Spinal cord (tissue), 10 donors: ENCODE data around the gene NLRC5. TPM values are rescaled to one million over a fixed set of nuclear protein-coding genes. Genes with fewer than 3 reads are reported as not detected.
A peak's percentile ranks its signal among the peaks of the same experiment; 100 is the strongest.

Experiments
- DNase-seq, 6 donors: peaks; one replicate each; pipeline versions ENCODE4 v3.0.0 to v3.0.0-alpha.2; 2013 to 2015; ENCODE audit warnings: low spot score in 6 of 6, low read depth in 4 of 6
- H3K27ac ChIP-seq: one replicate; pipeline ENCODE4 v1.5.1; 2013; ENCODE audit warnings: low read depth, low read length, control low read depth
- H3K27me3 ChIP-seq: one replicate; pipeline ENCODE4 v1.6.1; 2013; ENCODE audit warnings: low read length; ENCODE audit not compliant: control insufficient read depth, insufficient read depth
- H3K36me3 ChIP-seq: one replicate; pipeline ENCODE4 v1.6.1; 2013; ENCODE audit warnings: low read length; ENCODE audit not compliant: control insufficient read depth, insufficient read depth
- H3K4me1 ChIP-seq: one replicate; pipeline ENCODE4 v1.6.1; 2013; ENCODE audit warnings: low read length; ENCODE audit not compliant: control insufficient read depth, insufficient read depth
- H3K4me3 ChIP-seq: one replicate; pipeline ENCODE4 v1.5.1; 2013; ENCODE audit warnings: low read depth, low read length, control low read depth
- H3K9me3 ChIP-seq: one replicate; pipeline ENCODE4 v1.6.1; 2013; ENCODE audit warnings: low read length; ENCODE audit not compliant: control insufficient read depth, insufficient read depth
- WGBS: methylation state at CpG from one replicate; pipeline ENCODE4 v1.1.5; 2013; ENCODE audit warnings: missing lambda C conversion rate; ENCODE audit not compliant: insufficient coverage; 5-methylcytosine and 5-hydroxymethylcytosine counted together
- polyA plus RNA-seq, 2 donors: library from polyadenylated mRNA; unstranded; fragments of 120-200 nt; gene quantifications; one replicate each; pipeline ENCODE4 v1.2.1, GENCODE V29; 2013; ENCODE audit not compliant: insufficient read length in 2 of 2
- total RNA-seq, 2 donors: library from RNA; depleted of rRNA in 1 of 2; stranded (reverse); fragments of 120-200 nt in 1 of 2; fragments of >200 nt in 1 of 2; gene quantifications; one replicate each; pipeline versions ENCODE4 v1.2.3 to v1.2.4, GENCODE V29; 2013 to 2014
- donor health status: healthy.

Gene NLRC5
- total and polyA plus RNA-seq, 4 donors: 2.5 to 5.7 (median 4.8) TPM

DNA sequence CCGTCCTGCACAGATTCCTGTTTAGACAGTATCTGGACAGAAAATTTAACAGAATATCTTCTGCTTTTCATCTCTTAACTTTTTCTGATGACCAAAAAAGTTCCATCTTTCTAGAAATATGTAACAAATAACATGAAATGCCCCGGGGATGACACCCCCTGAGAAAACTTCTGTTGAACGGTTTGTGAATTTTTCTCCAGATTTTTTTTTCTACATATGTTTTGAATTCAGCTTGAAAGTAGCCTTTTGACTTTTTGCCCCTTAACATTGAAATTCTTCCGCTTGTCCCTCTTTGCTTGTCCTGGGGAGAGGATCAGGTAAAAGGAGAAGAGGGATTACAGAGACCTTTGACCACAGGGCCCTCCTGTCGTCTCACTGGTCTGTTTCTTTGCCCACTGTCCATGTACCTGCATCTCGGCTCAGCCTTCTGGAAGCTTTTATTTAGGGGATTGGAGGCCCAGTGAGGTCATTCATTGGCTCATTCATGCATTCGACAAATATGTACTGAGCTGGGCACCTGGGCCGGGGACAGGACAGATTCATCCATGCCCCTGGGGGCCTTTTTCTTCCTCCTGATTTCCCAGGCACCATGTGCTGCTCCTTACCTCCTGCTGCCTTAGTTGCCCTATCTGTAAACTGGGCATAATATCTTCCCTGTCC lies 83.4 kb downstream of the NLRC5 start:
- H3K27ac ChIP-seq: peak overlapping the region; percentile 33
- H3K4me1 ChIP-seq: no peaks in the 10 kb centered on the region
- 74% methylated on average over 6 of the region's 8 CpGs for WGBS
- no peaks in the 10 kb centered on the region for H3K27me3 ChIP-seq
- H3K9me3 ChIP-seq: no peaks in the 10 kb centered on the region
- no peaks in the 10 kb centered on the region for H3K36me3 ChIP-seq
- DNase-seq: no peak
- H3K4me3 ChIP-seq: no peak overlapping the region

DNA sequence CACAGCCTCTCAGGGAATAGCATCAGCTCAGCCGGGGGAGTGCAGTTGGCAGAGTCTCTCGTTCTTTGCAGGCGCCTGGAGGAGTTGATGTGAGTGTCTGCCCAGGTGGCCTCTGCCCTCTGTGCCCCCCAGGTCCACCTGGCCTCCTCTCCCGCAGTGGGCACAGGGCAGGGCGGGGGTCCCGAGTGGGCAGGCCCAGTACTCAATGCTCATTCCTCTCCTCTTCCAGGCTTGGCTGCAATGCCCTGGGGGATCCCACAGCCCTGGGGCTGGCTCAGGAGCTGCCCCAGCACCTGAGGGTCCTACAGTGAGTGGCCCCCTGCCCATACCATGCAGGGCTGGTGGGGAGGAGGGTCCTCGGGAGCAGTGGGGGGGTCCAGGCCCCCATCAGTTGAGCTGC lies 88.4 kb downstream of the NLRC5 start:
- H3K9me3 ChIP-seq: no peaks in the 10 kb centered on the region
- no peaks in the 10 kb centered on the region for H3K36me3 ChIP-seq
- no peak overlapping the region for H3K4me3 ChIP-seq

DNA sequence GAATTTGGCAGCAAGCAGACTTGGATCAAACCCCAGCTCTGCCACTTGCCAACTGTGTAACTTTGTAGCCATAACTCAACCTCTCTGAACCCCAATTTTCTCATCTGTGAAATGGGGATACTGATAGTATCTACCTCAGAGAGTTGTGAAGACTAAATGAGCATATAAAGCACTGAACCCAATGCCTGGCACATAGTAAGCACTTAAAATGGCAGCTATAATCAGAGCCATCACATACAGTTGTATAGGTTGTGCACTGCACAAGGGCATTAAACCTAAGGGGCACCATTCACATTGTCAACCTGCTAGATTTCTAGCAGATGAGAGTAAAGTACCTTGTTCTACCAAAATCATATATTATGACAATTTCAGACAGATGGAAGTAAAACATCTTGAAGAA lies 92.4 kb downstream of the NLRC5 start:
- no peak for DNase-seq
- H3K36me3 ChIP-seq: no peaks in the 10 kb centered on the region
- no peaks in the 10 kb centered on the region for H3K27me3 ChIP-seq
- no peak overlapping the region for H3K27ac ChIP-seq
- no peaks in the 10 kb centered on the region for H3K9me3 ChIP-seq
- peaks cover 4% of the 10 kb centered on the region for H3K4me1 ChIP-seq
- H3K4me3 ChIP-seq: no peak overlapping the region

More for the DNA sequence above, 88.4 kb downstream of the NLRC5 start:
- DNase-seq: no peak
- H3K27ac ChIP-seq: no peak overlapping the region
- no peaks in the 10 kb centered on the region for H3K27me3 ChIP-seq
- WGBS: 93% methylated on average over 3 of the region's 7 CpGs
- H3K4me1 ChIP-seq: no peaks in the 10 kb centered on the region

DNA sequence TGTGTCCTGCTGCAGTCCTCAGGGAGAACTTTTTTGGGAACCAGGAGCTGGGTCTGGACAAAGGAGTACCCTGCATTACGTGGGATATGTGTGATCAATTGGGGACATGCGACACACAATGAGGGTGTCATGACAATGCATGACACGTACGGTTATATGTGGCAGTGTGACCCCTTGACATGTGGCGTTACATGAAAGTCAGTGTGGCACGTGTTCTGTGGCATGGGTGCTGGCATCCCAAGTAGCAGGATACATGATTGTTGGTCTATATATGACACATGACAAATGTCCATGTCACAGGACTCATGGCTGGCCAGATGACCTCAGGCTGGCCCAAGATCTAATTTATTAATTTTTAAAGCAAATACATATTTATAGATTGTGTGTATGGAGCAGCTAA lies 93.3 kb downstream of the NLRC5 start:
- Histone ChIP-seq H3K4me3 (no peak overlapping the region), H3K9me3 (no peaks in the 10 kb centered on the region), H3K36me3 (no peaks in the 10 kb centered on the region), H3K27ac (no peak overlapping the region), H3K4me1 (peaks cover 4% of the 10 kb centered on the region), H3K27me3 (no peaks in the 10 kb centered on the region)
- 95% methylated on average over 5 of the region's 6 CpGs for WGBS
- DNase-seq: no peak

DNA sequence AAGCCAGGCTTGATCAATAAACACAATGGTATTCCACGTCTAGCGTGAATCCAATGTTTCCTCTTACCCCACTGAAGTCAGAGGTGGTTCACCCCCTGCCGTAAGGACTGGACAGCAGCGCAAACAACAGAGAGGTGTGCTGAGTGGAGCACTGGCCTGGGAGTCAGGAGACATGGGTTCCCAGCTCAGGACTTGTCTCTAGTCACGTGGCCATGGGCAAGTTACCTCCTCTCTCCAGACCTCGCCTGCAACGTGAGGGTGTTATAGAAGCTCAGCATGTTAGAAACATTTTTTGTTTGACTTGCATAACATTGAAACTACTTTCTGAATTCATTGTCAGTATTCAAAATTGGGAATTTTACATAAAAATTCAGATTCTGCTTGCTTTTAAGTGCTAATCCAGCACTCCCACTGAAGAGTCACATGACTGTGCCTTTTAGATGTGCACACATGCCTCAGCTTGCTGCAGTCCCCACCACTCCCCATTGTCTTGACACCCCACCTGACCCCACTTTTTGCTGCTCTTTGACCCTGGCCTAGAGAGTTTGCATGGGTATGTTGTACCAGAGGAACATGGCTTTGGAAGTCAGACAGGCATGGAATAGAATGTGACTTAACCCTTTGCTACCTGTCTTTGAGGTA lies 94.2 kb downstream of the NLRC5 start:
- no peaks in the 10 kb centered on the region for H3K9me3 ChIP-seq
- no peak overlapping the region for H3K4me3 ChIP-seq
- WGBS: 95% methylated on average over 5 of the region's 7 CpGs
- H3K36me3 ChIP-seq: no peaks in the 10 kb centered on the region
- no peaks in the 10 kb centered on the region for H3K27me3 ChIP-seq
- no peak overlapping the region for H3K27ac ChIP-seq
- no peak for DNase-seq
- H3K4me1 ChIP-seq: peaks cover 4% of the 10 kb centered on the region

DNA sequence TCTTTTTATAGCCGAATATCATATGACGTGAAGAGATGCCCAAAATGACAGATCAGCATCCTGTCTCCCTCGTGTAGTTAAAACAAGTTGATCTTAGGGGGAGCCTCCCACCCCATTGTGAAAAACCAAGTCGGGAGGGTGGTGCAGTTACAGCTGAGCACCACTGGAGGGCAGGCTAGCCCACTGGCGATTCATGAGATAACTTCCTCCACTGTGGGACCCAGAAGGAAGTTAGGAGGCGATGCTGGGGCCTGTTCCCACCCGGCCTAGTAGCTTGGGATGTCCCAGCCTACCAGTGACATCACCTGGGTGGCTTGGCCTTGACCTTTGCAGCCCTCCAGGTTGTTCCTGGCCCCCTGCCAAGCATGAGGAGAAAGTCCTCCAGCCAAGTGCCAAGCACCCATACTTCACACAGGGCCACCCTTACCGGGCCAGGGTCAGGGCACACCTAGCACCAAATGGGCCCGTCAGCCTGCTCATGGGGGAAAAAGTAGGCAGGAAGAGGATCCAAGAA lies 95.0 kb downstream of the NLRC5 start:
- Histone ChIP-seq H3K4me3 (no peak overlapping the region), H3K27me3 (no peaks in the 10 kb centered on the region), H3K36me3 (no peaks in the 10 kb centered on the region), H3K9me3 (no peaks in the 10 kb centered on the region), H3K4me1 (peaks cover 4% of the 10 kb centered on the region), H3K27ac (no peak overlapping the region)
- peak in 4 of 6 donors; percentile 44 to 89 (median 77) for DNase-seq
- WGBS: 18% methylated on average over 8 of the region's 9 CpGs

DNA sequence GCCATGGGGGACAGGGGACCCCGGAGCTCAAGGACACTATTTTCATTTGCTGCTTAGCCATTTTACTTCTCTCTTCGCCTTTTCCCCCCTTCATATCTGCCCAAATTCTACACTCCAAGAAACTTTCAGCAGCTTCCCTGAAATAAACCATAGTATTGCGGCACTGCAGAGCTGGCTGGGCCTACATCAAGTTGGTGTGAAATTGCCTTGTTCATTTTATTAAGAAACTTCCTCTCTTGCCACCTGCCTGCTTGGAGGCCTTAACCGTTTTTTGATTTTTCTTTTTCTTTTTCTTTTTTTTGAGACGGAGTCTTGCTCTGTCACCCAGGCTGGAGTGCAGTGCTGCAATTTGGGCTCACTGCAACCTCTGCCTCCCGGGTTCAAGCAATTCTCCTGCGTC lies 95.6 kb downstream of the NLRC5 start:
- DNase-seq: no peak
- no peak overlapping the region for H3K27ac ChIP-seq
- H3K4me1 ChIP-seq: peaks cover 4% of the 10 kb centered on the region
- 84% methylated on average over 6 of the region's 7 CpGs for WGBS
- H3K9me3 ChIP-seq: no peaks in the 10 kb centered on the region
- H3K36me3 ChIP-seq: no peaks in the 10 kb centered on the region
- H3K4me3 ChIP-seq: no peak overlapping the region
- H3K27me3 ChIP-seq: no peaks in the 10 kb centered on the region

DNA sequence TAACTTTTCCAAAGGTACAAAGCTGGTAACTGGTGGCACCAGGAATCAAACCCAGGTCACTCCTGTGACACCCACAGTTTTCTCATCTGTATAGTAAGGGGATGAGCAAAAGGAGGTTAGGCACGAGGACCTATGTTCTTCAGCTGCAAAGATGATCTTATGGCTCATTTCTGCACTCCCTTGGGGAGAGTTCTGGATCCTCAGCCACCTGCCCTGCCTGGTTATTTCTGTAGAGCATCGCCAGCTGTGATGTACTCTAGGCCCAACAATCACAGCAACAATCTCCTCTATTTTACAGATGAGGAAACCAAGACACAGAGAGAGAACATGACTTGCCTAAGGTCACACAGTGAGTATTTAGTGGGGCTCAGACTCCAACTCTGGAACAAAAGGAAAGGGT lies 97.6 kb downstream of the NLRC5 start:
- H3K9me3 ChIP-seq: no peaks in the 10 kb centered on the region
- no CpG with 5 or more reads among the region's 2 CpGs for WGBS
- no peak for DNase-seq
- H3K4me1 ChIP-seq: peaks cover 15% of the 10 kb centered on the region
- H3K4me3 ChIP-seq: no peak overlapping the region
- H3K27ac ChIP-seq: no peak overlapping the region
- no peaks in the 10 kb centered on the region for H3K27me3 ChIP-seq
- H3K36me3 ChIP-seq: no peaks in the 10 kb centered on the region

DNA sequence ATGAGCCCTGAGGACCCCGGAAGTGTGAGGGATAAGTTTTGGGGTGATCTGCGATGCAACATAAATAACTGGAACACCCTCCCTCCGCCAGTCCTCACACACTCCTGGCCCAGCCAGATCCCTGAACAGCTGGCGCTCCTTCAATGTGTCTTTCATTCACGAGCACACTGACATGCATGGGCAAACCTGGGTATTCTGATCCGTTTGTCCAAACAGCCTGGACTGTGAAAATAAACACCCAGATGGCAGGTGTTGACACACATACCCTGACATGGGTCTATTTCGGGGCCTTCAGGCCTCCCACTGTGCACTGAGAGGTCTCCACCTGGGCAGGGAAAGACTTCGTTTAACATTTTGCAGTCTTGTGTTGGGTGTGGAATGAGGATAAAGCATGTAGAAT lies 100.0 kb downstream of the NLRC5 start:
- no peak overlapping the region for H3K27ac ChIP-seq
- DNase-seq: no peak

More for the DNA sequence above, 100.0 kb downstream of the NLRC5 start:
- WGBS: 56% methylated on average over 6 of the region's 8 CpGs
- no peak overlapping the region for H3K4me3 ChIP-seq
- peaks cover 5% of the 10 kb centered on the region for H3K36me3 ChIP-seq
- H3K4me1 ChIP-seq: peaks cover 27% of the 10 kb centered on the region
- H3K9me3 ChIP-seq: no peaks in the 10 kb centered on the region
- no peaks in the 10 kb centered on the region for H3K27me3 ChIP-seq
